LoVo (cell line): ENCODE results near the gene LOC128125822.
A peak's percentile ranks its signal among the peaks of the same experiment; 100 is the strongest.
"Not testable (repeated sequence)": the region's sequence is repeated elsewhere in the genome, so short reads cannot be mapped to it uniquely, and the experiment has no call there.

Experiments used
- DNase-seq: peaks from one replicate; pipeline ENCODE4 v3.0.0-alpha.2; 2016; ENCODE audit warnings: low spot score

The LOC128125822 gene

DNA sequence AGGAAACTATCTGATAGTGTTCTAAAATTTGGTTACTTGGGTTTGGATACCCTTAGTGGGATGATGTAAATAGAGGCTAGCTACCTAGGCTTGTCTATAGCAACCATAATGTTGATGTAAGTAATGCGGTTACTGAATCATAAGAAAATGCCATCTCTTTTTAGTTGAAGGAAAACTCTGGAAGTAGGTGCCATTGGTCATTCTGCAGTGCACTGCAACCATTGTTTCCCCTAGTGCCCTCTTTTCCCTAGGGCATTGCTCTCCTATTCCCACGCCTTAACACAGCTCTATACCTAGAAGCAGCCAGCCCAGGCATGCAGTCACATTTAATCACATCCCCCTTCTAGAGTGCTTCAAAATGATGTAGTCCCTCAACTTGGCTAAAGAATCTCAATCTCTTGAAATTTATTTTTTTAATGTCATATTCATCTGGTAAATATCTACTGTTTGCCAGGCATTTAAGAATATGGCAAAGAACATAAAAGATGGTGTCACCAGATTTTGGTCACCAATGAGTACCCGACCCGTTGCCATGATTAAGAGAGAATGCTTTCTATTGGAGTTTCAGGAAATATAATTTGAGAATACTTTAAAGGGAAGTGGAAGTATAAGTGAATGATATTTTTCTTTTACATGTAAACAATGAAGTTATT, 10.4 kb downstream of the LOC128125822 start:
- no peak for DNase-seq

DNA sequence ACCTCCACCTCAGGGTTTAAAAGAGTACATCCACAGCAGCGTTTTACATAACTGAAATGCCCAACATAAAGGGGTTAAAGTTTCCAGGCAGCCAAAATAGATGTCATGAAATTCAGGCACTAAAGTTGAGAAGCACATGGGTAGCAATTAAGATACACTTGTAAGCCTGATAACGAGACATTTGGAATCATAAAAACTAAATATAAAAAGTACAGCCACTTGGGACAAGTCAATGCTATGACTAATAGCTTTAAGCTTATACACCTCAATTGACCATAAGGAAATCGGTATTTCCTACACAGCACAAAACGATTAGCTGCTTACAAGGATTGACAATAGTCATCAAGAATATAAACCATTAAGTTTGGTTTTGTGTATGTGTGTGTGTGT, 11.8 kb downstream of the LOC128125822 start:
- no peak for DNase-seq

DNA sequence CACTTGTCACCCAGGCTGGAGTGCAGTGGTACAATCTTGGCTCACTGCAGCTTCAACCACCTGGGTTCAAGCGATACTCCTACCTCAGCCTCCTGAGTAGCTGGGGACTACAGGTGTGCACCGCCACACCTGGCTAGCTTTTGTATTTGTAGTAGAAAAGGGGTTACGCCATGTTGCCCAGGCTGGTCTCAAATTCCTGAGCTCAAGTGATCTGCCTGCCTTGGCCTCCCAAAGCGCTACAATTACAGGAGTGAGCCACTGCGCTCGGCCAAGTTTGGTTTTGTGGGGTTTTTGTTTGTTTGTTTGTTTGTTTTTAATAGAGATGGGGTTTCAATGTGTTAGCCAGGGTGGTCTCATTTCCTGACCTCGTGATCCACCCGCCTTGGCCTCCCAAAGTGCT, 12.3 kb downstream of the LOC128125822 start:
- DNase-seq = no peak

DNA sequence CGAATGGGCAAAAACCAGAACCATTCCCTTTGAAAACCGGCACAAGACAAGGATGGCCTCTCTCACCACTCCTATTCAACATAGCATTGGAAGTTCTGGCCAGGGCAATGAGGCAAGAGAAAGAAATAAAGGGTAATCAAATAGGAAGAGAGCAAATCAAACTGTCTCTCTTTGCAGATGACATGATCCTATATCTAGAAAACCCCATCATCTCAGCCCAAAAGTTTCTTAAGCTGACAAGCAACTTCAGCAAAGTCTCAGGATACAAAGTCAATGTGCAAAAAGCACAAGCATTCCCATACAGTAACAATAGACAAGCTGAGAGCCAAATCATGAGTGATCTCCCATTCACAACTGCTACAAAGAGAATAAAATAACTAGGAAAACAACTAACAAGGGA, 13.4 kb downstream of the LOC128125822 start:
- not testable (repeated sequence) for DNase-seq

DNA sequence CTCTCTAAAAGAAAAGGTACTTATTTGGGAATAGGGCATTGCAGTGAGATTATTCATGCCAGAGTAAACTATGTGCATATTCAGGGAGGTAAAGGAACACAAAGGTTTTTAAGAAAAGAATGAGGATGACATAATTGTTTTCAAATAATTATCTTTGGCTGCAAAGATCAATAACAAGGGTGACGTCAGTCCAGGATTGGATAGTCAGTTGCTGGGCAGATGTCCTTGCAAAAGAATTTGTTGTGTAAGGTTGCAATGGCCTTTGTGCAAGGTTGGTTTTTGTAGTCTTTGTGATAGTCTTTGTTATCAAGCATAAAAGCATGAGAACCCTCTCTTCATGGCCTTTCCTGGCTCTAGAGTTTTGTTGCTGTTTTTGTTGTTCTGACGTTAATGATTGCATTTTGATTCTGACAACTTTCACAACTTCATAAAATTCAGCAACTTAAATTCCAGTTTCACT, 17.7 kb downstream of the LOC128125822 start:
- no peak for DNase-seq

DNA sequence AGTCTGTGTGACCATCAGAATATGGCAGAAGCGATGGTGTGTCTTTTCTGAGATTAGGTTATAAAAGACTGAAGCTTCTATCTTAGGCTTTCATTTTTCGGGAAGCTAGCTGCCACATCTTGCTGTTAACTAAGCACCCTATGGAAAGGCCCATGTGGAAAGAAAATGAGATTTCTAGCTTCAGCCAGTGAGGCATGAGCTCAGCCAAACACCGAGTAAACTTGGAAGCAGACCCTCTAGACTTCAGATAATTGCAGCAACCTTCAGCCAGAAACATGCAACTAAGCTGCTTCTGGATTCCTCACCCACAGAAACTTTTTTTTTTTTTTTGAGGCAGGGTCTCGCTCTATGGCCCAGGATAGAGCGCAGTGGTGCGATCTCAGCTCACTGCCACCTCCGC, 20.6 kb downstream of the LOC128125822 start:
- no peak for DNase-seq

DNA sequence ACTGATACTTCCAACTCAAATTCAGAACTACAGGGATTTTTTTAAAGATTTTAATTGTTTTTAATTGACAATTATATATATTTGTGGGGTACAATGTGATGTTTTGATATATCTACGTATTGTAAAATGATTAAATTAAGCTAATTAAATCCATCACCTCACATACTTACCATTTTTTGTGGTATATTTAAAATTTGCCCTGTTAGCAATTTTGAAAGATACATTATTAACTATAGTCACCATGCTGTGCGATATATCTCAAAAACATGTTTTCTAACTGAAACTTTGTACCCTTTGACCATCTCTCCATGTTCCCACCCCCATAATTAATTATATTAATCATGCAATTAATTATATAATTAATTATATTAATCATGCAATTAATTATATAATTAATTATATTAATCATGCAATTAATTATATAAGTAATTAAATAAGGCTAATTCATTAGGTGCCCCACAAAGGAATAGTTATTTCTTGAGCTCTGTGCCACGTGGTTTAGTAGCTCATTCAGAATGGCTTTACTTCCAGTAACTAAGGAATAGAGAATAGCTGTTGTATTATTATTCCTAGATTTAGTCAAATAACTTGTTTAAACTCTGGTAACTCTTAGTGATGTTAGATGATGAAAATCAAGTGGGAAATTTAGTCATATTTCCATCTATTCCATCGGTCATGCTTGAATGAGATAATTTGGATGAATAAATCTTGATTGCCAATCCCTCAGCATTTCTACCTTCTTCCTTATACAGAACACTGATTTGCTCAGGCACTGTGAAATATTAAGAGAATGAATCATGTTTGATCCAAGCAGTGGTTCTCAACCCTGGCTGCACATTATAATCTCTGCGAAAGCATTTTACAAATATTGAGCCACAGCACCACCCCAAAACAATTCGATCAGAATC, 25.1 kb downstream of the LOC128125822 start:
- DNase-seq = no peak

DNA sequence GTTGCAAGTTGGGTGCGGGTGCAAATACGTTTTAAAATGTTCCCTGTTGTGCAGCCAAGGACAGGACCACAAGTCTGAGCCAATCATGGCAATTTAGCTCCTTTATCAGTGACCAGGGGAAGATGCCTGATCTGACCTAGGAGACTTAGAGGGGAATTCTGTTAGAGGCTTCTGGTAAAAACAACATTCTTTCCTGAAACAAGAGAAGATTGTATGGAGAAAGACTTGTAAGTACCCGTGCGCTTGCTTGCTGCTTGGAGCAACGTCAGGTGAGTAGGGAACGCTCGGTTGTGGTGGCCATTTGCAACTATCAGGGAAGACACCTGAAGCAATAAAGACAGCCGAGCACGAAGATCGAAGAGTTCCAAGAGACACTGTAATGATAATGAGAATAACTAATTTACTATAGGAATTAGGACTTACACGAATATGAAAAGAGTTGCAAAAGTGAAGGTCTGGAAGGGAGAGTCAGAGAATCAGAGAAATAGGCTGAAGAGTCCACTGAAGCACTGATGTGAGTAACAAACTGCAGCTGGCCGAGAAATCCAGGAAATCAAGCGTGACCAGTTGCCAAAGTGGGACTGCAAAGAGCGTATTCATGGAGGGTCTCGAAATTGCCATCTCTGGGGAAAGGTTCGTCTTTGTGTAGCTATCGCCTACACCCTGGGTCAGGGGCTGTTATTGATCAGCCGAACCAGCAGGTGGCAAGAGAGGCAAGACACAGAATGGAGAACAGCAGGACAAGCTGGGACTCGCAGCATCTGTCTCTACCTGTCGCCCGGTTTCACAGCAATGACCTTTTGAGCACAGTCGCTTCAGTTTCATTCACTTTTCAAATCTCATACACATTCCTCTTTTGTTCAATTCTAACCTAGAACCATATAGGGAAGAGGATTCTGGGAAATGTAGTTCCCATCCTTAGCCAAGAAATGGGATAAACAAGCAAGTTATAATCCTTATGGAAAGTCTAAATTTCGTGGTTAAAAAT, 26.1 kb downstream of the LOC128125822 start:
- peak; percentile 64 for DNase-seq

DNA sequence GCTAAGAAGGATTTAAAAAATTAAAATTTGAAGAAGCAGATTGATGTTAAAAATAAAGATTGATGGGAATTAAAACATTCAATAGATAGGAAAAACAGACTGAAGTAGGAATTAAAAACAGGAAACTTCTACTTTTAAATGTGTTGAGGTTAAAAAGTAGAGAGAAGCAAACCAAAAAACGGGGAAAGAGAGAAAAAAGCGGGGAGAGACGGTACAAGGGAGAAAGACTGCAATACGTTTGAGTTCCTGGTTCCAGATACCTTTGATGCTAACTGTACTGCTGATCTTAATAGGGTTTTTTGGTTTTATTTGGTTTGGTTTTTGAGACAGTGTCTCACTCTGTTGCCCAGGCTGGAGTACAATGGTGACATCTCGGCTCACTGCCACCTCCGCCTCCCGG, 27.0 kb downstream of the LOC128125822 start:
- DNase-seq = no peak

DNA sequence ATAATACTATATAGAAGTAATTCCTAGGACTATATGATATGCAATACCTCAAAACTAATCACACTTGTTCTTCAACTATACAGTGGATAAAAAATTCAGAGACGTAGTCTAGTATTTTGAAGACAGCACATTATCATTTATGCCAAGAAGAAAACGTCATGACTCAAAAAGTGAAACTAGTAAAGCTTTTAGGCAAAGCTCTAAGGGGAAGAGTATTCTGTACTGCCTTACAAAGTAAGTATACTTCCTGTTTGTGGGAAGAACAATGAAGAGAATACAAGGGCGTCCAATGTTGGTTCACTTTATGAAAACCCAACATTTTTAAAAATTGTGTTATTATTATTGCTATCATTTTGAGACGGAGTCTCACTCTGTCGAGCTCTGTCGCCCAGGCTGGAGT, 27.9 kb downstream of the LOC128125822 start:
- DNase-seq = no peak

DNA sequence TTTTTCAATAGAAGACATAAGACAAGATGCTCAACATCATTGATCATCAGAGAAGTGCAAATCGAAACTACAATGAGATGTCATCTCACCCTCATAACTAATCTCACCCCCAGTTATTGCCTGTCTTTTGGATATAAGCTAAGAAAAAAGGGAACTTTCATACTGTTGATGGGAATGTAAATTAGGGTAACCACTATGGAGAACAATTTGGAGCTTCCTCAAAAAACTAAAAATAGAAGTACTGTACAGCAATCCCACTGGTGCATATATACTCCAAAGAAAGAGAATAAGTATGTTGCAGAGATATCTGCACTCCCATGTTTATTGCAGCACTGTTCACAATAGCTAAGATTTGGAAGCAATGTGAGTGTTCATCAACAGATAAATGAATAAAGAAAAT, 37.0 kb downstream of the LOC128125822 start:
- DNase-seq = no peak

DNA sequence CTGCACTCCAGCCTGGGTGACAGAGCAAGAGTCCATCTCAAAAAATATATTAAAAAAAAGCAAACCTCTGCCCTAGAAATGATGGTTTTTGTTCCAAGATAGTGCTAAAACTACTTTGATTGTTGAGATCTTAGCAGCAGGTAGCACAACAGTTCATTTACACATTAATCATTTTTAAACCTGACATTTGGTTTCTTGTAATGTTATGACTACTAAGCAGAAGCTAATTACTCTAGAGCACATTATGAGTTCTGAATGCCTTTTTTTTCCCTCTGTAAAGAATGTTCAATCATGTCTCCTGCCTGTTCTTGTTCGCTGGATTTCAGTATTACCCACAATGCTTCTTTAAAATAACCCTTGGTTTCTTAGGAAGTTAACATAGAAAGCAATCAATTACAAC, 38.7 kb downstream of the LOC128125822 start:
- no peak for DNase-seq

DNA sequence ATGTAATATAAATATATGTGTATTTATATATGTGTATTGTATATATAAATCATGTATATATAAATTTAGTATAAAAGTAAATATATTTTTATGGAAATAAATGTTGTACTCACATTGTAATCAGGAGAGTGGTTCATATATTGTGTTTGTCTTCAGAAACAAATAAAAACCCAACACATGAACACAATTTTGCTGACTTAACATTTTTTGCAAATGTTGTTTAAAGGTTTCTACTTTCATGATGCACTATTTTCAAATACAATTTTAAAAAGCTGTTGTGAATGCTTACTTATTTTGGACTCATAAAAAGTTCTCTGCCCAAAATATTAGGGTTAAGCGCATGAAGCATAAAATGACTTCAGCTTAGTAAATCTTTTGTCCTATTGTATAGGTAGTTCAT, 39.3 kb downstream of the LOC128125822 start:
- no peak for DNase-seq

DNA sequence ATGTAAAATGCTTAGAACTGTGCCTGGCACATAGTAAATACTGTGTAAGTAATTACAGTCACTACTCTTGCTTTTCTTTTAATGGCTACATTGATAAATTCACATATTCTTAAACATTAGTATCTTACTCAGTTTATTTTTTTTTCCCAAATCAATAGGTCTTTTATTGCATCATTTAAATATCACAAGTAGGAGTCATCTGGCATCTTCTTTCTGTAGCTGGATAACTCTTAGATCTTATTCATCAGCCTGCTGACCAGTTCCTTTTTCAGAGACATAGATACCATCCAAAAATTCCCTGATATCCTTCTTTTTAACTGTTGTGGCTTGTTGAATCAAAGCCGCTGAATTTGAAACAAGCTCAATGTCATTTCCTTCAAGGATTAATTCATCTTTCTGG, 43.3 kb downstream of the LOC128125822 start:
- no peak for DNase-seq
